SU-DHL-6 (cell line): Measurements from ENCODE around the gene RNF187.

ENCODE experiments used
- H2AFZ ChIP-seq: fragments of 200-600 bp; sonication (generic); 2 replicates; pipeline ENCODE4 v1.6.1; 2014; ENCODE audit warnings: low read depth, mild to moderate bottlenecking, moderate library complexity, mixed read lengths, antibody characterized with exemption, low read length; ENCODE audit not compliant: severe bottlenecking
- H3F3A ChIP-seq: fragments of 200-600 bp; shearing (Covaris generic); 2 replicates; pipeline ENCODE4 v1.6.0; 2016; ENCODE audit warnings: antibody characterized with exemption, mild to moderate bottlenecking; ENCODE audit not compliant: insufficient read depth
- H3K27ac ChIP-seq: fragments of 200-600 bp; sonication (generic); 2 replicates; pipeline ENCODE4 v1.5.1; 2016; ENCODE audit warnings: low read depth, mild to moderate bottlenecking, low read length, moderate library complexity, mixed read lengths
- H3K27me3 ChIP-seq: fragments of 200-600 bp; sonication (generic), shearing (Covaris generic); 2 replicates; pipeline ENCODE4 v1.6.0; 2014; ENCODE audit warnings: mild to moderate bottlenecking, low read length
- H3K36me3 ChIP-seq: fragments of 200-600 bp; sonication (generic); 2 replicates; pipeline ENCODE4 v1.6.1; 2014; ENCODE audit warnings: mild to moderate bottlenecking, low read length, mixed read lengths
- H3K4me2 ChIP-seq: fragments of 300-600, 200-600 bp; shearing (Covaris generic), sonication (generic); 2 replicates; pipeline ENCODE4 v1.6.0; 2014; ENCODE audit warnings: low read length, low read depth, mild to moderate bottlenecking; ENCODE audit not compliant: poor library complexity, severe bottlenecking
- H3K4me3 ChIP-seq: fragments of 200-600 bp; sonication (generic); 2 replicates; pipeline ENCODE4 v1.5.1; 2014; ENCODE audit warnings: antibody characterized with exemption, low read length, mild to moderate bottlenecking, mixed read lengths; ENCODE audit not compliant: insufficient read depth, poor library complexity, severe bottlenecking
- H3K79me2 ChIP-seq: fragments of 200-600 bp; sonication (generic); 2 replicates; pipeline ENCODE4 v1.6.1; 2014; ENCODE audit warnings: mild to moderate bottlenecking, low read length, moderate library complexity; ENCODE audit not compliant: insufficient read depth
- H3K9ac ChIP-seq: fragments of 200-600 bp; sonication (generic); 2 replicates; pipeline ENCODE4 v1.7.0; 2014; ENCODE audit warnings: mild to moderate bottlenecking, low read length
- H3K9me2 ChIP-seq: fragments of 200-600 bp; sonication (generic); replicated peaks from 2 replicates; pipeline ENCODE4 v1.6.1; 2014; ENCODE audit warnings: low read length; ENCODE audit not compliant: insufficient read depth
- H3K9me3 ChIP-seq: fragments of 200-600 bp; sonication (generic); 2 replicates; pipeline ENCODE4 v1.6.1; 2014; ENCODE audit warnings: low read length, mixed read lengths; ENCODE audit not compliant: insufficient read depth
- H4K20me1 ChIP-seq: fragments of 200-600 bp; sonication (generic); 2 replicates; pipeline ENCODE4 v1.6.1; 2014; ENCODE audit warnings: low read depth, mild to moderate bottlenecking, antibody characterized with exemption, low read length, moderate library complexity, mixed read lengths
- EZH2phosphoT487 ChIP-seq: fragments of 200-600 bp; sonication (generic), shearing (Covaris generic); conservative IDR thresholded peaks from 2 replicates; pipeline ENCODE4 v1.6.1; 2018; ENCODE audit warnings: mild to moderate bottlenecking, antibody characterized with exemption, low read length, moderate library complexity, mixed read lengths
- TF ChIP-seq, protein P1 (sequence below): fragments of 200-600 bp; sonication (generic); IDR thresholded peaks from one replicate; pipeline ENCODE4 v1.5.1; 2017; ENCODE audit warnings: antibody characterized with exemption, mild to moderate bottlenecking, low read length, moderate library complexity; ENCODE audit not compliant: insufficient read depth, poor library complexity, severe bottlenecking

RNF187 gene

DNA sequence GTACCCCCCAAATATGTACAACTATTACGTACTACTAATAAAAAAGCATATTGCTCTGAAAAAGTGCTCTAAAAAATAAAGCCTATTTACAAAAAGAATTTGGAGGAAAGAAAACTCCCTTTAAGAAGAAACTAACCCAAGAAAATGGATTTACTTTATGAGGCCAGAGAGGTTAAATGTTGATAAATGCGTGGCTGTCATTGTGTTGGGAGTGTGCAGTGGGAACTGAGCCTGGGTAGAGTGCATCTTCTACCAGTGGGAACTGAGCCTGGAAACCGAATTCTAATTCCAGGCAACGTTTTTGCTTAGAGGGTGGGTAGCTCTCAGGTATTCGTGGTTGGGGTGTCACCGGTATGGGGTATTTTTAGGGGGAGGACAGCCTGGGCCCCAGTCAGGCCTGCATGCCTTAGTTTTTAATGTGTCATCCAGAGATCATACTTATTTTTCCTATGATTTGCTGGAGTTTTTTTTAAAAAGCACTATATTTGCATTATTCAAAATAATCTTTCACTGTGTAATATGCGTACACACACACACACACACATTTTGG, 24.1 kb upstream of the RNF187 start:
- no peaks in the 10 kb centered on the region for H3K9me2 ChIP-seq
- TF ChIP-seq, protein P1, sequence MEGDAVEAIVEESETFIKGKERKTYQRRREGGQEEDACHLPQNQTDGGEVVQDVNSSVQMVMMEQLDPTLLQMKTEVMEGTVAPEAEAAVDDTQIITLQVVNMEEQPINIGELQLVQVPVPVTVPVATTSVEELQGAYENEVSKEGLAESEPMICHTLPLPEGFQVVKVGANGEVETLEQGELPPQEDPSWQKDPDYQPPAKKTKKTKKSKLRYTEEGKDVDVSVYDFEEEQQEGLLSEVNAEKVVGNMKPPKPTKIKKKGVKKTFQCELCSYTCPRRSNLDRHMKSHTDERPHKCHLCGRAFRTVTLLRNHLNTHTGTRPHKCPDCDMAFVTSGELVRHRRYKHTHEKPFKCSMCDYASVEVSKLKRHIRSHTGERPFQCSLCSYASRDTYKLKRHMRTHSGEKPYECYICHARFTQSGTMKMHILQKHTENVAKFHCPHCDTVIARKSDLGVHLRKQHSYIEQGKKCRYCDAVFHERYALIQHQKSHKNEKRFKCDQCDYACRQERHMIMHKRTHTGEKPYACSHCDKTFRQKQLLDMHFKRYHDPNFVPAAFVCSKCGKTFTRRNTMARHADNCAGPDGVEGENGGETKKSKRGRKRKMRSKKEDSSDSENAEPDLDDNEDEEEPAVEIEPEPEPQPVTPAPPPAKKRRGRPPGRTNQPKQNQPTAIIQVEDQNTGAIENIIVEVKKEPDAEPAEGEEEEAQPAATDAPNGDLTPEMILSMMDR = no peak
- TF ChIP-seq EZH2phosphoT487 = no peak
- no peaks in the 10 kb centered on the region for H3F3A ChIP-seq
- no peaks in the 10 kb centered on the region for H3K27me3 ChIP-seq
- H3K27ac ChIP-seq = no peak overlapping the region
- no peak overlapping the region for H2AFZ ChIP-seq
- H3K4me3 ChIP-seq = no peak overlapping the region
- H3K4me2 ChIP-seq = peak overlapping the region; percentile 12
- no peaks in the 10 kb centered on the region for H3K9me3 ChIP-seq
- no peaks in the 10 kb centered on the region for H3K79me2 ChIP-seq
- no peaks in the 10 kb centered on the region for H3K36me3 ChIP-seq
- no peaks in the 10 kb centered on the region for H4K20me1 ChIP-seq
- no peak overlapping the region for H3K9ac ChIP-seq

DNA sequence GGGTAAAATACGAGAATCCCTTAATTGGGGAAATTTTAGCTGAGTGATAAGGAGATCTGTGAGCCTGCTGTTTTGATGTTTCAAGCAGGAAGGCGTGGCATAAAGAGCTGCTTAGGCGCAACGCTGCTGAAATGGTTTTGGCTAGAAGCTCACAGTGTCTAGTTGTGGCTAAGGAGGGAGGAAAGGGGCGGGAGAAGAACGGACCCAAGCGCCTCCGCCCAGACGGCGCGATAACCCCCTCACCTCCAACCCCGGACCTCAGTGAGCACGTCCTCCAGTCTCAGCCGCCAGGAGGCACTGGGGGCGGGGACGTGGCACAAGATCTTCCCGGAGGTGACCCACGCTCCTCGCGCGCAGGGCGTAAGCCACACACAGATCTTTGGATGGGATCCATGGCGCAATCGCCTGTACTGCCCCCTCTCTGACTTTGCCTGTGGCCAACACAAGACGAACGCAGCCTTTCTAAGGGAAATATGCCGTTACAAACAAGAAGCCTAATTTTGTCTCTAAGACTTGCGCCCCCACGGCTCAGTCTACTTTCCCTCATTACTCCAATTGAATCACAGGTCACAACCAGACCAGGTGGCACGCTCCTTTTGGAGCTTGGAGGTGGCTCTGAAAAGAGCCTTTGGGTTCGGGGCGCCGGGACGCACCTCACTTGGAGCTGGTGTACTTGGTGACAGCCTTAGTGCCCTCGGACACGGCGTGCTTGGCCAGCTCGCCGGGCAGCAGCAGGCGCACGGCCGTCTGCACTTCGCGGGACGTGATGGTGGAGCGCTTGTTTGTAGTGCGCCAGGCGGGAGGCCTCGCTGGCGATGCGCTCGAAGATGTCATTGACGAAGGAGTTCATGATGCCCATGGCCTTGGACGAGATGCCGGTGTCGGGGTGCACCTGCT, 23.4 kb upstream of the RNF187 start:
- H3K9me3 ChIP-seq = no peaks in the 10 kb centered on the region
- no peaks in the 10 kb centered on the region for H3K9me2 ChIP-seq
- H3K4me3 ChIP-seq = no peak overlapping the region
- TF ChIP-seq, protein P1 = no peak
- no peak for TF ChIP-seq EZH2phosphoT487
- no peak overlapping the region for H3K27ac ChIP-seq
- H3K27me3 ChIP-seq = no peaks in the 10 kb centered on the region
- H4K20me1 ChIP-seq = no peaks in the 10 kb centered on the region
- no peak overlapping the region for H2AFZ ChIP-seq
- H3K4me2 ChIP-seq = peak overlapping the region; percentile 12
- H3K9ac ChIP-seq = no peak overlapping the region
- H3F3A ChIP-seq = no peaks in the 10 kb centered on the region
- H3K36me3 ChIP-seq = no peaks in the 10 kb centered on the region
- no peaks in the 10 kb centered on the region for H3K79me2 ChIP-seq

DNA sequence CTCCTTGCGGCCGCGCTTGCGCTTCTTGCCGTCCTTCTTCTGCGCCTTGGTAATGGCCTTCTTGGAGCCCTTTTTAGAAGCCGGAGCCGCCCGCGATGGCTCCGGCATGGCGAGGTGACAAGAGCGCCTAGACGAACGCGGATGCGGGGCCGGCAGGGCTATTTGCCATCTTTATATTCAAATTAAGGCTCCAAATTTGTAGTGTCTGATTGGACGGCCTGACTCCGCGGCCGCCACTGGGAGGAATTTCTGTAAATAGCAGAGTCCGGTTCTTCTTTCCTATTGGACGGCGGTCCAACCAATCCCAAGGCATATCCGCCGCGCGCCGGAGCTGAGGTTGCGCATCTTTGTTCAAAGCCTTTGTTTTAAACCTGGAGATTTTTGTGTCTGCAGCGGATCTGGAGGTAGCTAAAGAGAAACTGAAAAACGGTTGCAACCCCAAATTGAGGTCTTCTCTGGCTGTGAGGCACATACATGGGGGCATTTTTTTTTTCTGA, 22.6 kb upstream of the RNF187 start:
- Histone ChIP-seq H3K9me3 (no peaks in the 10 kb centered on the region), H3K4me3 (no peak overlapping the region), H3K27me3 (no peaks in the 10 kb centered on the region), H3K4me2 (no peak overlapping the region), H3K36me3 (no peaks in the 10 kb centered on the region), H3K27ac (no peak overlapping the region), H3F3A (no peaks in the 10 kb centered on the region), H2AFZ (no peak overlapping the region), H3K9ac (no peak overlapping the region), H3K79me2 (no peaks in the 10 kb centered on the region), H4K20me1 (no peaks in the 10 kb centered on the region), H3K9me2 (no peaks in the 10 kb centered on the region)
- TF ChIP-seq, protein P1 = no peak
- no peak for TF ChIP-seq EZH2phosphoT487
